Cerebellar cortex (tissue), 1 donor: ENCODE data around the gene INPP5J.

Experiments
- DNase-seq: peaks from one replicate; pipeline ENCODE4 v3.0.0-alpha.2; 2015; ENCODE audit warnings: low spot score

Gene INPP5J

DNA sequence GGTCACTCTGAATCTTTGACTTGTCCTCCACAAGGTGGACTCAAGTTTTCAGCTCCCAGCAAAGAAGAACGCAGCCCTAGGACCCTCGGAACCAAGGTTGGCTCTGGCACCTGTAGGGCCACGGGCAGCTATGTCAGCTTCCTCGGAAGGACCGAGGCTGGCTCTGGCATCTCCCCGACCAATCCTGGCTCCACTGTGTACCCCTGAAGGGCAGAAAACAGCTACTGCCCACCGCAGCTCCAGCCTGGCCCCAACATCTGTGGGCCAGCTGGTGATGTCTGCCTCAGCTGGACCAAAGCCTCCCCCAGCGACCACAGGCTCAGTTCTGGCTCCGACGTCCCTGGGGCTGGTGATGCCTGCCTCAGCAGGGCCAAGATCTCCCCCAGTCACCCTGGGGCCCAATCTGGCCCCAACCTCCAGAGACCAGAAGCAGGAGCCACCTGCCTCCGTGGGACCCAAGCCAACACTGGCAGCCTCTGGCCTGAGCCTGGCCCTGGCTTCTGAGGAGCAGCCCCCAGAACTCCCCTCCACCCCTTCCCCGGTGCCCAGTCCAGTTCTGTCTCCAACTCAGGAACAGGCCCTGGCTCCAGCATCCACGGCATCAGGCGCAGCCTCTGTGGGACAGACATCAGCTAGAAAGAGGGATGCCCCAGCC, 2.2 kb downstream of the INPP5J start:
- peak; percentile 22 for DNase-seq

DNA sequence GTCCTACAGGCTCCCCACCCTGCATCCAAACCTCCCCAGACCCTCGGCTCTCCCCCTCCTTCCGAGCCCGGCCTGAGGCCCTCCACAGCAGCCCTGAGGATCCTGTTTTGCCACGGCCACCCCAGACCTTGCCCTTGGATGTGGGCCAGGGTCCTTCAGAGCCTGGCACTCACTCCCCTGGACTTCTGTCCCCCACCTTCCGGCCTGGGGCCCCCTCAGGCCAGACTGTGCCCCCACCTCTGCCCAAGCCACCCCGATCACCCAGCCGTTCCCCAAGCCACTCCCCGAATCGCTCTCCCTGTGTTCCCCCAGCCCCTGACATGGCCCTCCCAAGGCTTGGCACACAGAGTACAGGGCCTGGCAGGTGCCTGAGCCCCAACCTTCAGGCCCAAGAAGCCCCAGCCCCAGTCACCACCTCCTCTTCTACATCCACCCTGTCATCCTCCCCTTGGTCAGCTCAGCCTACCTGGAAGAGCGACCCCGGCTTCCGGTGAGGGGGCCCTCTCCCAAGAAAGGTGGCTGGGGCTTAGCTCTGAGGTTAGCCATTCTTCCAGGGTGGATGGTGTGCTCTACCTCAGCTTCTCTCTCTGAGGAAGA, 2.9 kb downstream of the INPP5J start:
- no peak for DNase-seq

DNA sequence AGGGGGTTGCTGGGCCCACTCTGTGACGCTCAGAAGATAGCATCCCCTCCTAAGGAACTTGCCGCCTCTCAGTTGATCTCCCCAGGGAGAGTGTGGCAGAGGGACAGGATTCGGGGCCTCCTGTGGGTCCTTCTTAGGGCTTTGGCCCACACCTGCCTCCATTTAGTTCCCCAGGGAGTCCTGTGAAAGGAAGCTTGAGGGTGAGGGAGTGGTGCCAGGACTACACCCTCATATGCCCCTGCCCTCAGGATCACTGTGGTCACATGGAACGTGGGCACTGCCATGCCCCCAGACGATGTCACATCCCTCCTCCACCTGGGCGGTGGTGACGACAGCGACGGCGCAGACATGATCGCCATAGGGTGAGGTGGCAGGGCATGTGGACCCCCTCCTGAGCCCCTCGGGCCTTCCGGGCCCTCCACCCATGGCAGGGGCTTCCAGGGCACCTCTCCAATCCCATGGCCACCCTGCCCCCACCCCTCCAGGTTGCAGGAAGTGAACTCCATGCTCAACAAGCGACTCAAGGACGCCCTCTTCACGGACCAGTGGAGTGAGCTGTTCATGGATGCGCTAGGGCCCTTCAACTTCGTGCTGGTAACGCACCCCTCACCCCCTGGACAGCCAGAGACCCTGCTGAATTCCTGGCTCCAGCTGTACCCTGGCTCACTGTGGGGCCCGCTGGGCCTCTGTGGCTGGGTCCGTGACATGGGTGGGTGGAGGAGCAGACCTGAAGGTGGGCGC, 3.5 kb downstream of the INPP5J start:
- DNase-seq, result no peak

DNA sequence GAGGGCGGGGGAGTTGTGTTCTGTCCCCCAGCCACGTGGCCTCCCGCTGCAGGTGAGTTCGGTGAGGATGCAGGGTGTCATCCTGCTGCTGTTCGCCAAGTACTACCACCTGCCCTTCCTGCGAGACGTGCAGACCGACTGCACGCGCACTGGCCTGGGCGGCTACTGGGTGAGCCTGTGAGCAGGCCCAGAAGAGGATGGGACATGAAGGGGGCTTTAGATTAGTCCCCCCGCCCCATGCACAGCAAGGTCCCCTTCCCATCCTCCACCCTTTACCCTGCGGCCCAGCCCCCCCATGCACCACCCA, 4.1 kb downstream of the INPP5J start:
- DNase-seq, result no peak

DNA sequence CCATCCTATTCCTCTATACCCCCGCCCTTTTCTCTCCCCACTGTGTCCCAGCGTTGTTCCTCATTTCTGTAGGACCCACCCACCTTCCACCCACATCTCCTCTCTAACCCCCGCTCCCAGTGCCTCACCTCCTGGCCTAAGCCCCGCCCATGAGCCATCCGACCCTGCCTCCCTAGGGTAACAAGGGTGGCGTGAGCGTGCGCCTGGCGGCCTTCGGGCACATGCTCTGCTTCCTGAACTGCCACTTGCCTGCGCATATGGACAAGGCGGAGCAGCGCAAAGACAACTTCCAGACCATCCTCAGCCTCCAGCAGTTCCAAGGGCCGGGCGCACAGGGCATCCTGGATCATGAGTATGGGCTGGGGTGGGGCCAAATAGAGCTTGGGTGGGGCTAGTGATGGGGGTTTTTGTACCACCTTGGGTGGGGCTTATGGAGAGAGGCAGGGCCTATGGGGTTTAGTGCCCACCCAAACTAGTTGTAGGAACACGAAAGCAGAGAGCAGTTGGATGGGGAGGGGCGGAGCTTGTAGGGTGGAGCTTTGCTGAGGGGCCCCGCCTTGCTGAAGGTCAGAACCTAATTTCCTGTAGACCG, 4.5 kb downstream of the INPP5J start:
- no peak for DNase-seq

DNA sequence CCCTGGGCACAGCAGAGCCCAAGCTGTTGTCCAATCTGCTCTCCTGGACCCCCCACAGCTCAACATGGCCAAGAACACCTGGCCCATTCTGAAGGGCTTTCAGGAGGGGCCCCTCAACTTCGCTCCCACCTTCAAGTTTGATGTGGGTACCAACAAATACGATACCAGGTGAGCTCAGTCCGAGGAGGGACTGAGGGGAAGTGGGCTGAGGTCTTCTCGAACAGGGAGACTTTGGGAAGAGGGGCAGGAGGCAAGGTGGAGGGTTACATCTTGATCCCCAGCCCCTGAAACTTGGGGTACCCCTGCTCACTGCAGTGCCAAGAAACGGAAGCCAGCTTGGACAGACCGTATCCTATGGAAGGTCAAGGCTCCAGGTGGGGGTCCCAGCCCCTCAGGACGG, 5.4 kb downstream of the INPP5J start:
- peak; percentile 36 for DNase-seq

DNA sequence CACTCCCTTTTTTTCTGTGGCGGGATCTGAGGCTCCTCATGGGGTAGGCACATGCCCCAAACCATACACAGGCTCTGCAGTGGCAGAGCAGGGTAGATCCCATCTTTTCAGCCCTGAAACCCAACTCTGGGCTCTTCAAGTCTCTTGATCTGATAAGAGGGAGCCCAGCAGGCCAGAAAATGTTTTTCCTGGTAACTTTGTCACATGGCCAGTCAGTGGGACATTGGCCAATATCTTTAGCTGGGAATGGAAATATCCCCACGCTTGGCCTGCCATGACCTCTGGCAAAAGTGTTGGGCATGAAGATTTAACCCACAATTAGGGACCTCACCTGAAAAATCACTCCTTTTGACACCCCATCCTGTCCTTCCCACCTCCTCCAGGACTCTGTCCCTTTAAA, 8.1 kb downstream of the INPP5J start:
- DNase-seq, result no peak

DNA sequence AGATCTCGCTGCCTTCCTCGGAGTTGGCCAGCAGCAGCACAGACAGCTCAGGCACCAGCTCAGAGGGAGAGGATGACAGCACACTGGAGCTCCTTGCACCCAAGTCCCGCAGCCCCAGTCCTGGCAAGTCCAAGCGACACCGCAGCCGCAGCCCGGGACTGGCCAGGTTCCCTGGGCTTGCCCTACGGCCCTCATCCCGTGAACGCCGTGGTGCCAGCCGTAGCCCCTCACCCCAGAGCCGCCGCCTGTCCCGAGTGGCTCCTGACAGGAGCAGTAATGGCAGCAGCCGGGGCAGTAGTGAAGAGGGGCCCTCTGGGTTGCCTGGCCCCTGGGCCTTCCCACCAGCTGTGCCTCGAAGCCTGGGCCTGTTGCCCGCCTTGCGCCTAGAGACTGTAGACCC, 11.1 kb downstream of the INPP5J start:
- DNase-seq, result no peak

DNA sequence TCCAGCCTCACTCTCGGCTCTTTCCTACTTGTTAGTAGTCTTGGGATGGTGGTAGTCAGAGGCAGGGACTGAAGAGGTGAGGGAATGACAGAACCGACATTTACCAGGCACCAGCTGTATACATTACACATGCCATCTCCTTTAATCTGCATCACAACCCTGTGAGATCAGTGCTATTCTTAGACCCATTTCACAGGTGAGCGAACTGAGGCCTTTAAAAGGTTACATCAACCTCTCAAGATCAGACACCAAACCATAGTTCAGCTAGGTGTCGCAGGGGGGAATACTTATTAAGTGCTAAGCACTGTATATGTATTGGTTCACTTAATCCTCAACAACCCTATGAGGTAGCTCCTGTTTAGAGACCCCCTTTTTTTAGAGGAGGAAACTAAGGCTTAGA, 11.9 kb downstream of the INPP5J start:
- no peak for DNase-seq

DNA sequence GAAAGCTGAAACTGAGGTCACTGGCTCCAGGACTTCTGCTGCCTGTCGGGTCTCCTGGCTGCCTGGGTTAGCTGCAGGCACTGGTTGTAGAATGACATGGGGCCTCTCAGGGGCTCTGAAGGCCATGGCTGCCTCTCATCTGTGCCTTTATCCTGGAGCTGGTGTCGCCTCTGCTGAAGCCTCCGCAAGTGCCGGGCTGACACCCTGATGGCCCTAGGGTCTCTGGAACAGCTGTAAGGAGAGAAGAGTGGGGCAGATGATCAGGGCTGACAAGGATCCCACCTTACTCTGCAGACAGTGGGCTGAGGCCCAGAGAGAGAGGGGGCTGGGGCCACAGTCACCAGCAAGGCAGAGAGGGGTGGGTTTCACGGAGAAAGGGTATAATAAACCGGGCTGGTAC, 12.9 kb downstream of the INPP5J start:
- DNase-seq, result no peak

DNA sequence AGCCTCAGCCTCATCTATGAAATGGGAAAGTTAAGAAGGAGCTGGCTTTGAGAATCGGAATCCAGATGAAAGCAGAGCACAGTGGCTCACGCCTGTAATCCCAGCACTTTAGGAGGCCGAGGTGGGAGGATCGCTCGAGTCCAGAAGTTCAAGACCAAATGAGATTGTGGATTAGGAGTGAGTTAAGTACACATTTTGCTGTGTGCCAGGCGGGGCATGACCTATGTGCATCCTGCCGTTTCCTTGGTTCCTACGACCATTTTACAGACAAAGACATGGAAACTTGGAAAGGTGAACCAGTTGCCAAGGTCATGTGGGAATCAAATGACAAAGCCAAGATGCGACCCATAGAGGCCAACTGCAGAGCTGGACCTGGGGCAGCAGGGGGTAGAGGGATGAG, 13.4 kb downstream of the INPP5J start:
- no peak for DNase-seq

DNA sequence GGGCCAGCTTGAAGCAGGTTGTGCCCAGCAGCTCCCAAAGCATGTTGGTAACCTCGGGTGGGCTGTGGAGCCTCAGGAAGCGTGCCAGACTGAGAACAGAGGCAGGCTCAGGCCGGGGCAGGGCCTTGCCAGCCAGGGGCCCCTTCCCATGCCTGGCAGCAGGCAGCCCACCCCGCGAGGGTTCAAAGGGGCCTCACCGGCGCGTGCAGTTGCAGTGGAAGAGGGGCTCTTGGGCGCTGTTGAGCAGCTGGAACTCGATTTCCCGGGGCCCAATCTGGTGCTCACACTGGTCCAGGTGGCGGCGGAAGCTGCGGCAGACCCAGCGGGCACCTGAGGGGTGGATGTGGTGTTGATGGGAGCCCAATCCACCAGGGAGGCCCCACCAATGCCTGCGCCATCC, 13.9 kb downstream of the INPP5J start:
- no peak for DNase-seq

DNA sequence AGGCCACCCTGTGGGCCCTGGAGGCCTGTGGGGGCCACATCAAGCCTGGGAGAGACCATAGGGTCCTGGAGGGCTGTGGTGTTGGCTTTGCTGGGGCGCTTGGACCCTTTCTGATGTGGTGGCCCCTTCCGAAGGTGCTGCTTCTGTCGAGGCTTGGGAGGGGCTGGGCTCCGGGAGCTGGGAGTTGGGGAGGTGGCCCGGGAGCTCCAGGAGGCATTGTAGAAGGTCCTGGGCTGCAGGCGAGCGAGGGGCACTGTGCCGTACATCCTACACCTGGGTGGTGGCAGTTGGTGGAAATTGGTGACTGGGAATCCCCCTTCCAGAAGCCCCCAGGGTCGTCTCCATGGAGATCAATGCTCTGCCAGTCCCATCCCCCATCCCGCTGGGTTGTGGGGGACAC, 15.0 kb downstream of the INPP5J start:
- no peak for DNase-seq

DNA sequence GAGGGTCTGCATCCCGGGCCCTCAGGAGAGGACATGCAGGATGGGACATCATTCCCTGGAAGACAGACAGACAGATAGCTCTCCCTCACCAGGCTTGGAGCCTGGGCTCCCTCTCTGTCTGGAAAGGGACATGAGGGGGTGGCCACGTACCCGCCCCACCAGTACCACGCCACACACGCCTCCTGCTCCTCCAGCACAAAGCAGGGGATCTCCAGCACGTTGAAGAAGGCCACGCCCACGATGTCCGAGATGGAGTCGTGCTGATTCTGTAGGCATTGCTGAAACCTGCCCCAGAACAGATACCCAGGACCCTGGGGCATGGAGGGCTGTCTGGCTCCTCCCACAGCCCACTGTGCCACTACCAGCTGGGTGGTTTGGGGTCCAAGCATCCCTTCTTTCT, 15.4 kb downstream of the INPP5J start:
- DNase-seq, result no peak

DNA sequence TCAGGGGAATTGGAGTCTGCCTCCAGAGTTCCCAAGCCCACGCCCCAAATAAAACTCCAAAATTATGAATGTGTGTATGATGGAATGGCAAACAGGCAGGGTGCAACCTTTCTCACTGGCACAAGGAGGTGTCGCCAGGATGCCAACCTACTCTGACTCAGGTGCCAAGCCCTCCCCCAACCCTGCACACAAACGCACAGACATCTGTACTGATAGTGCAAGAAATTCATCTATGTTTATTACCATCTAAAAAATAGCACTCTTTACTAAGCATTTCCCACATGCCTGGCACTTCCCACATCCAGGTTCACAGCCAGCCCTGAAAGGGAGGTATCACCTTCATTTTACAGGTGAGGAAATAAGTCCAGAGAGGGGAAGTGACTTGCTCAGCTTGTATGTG, 16.3 kb downstream of the INPP5J start:
- no peak for DNase-seq

DNA sequence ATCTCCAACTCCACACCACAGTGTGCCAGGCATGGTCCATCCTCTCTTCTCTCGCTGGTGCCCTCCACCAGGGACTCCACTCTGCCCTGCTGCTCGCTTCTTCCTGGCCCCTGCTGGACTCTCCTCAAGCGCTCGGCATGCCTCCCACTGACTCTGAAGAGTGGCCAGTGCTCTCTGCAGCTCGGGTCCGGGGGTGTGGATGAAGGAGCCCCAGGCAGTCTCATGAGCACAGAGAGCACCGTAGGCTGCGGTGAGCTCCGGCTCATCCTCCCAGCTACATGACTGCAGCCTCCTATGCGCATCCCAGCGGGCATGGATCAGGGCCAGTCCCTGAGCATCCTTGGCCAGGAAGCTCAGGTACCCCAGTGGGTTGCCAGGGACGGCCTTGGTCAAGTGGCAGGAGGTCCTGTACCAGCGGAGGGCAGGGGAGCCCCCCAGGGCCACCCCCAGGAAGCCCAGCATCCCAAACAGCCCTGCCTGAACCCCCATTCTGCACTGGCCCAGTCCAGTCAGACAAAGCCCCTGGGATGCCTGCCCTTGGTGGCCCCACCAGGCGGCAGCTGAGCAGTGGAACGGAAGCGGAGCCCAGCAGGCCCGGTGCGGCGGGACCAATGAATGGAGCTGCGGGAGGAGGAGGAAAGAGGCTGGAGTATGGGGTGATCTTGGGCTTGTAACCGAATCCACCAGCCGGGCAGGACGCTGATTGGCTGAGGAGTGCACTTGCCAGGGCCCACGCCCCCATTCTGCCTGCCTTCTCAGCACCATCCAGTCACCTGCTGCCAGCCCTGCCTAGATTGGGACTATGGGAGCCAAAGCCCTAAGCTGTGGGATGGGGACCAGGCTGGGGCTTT, 17.3 kb downstream of the INPP5J start, which contains the start of gene PLA2G3:
TSS of gene PLA2G3 (minus strand) at position 643 of the 851 bp plus-strand sequence. CDS start at position 489, 154 bp downstream.
- peak; percentile 68 for DNase-seq

DNA sequence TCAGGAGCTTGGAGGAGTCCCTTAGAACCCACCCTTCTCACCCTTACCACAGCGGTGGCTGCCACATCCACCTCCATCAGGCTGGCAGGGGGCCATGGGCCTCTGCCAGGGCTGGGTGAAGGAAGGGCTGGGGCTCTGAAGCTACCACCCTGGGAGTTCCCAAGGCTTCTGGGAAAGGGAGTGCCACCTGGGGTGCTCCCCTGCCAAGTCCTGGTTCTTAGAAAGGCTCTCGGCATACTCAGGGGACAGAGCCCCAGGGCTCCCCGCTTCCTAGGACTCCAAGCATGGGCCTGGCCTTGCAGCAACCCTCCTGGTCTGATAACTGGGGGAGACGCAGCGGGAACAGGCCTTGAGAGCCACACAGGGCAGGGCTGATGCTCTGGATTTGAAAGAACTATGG, 18.0 kb downstream of the INPP5J start:
- DNase-seq, result no peak

DNA sequence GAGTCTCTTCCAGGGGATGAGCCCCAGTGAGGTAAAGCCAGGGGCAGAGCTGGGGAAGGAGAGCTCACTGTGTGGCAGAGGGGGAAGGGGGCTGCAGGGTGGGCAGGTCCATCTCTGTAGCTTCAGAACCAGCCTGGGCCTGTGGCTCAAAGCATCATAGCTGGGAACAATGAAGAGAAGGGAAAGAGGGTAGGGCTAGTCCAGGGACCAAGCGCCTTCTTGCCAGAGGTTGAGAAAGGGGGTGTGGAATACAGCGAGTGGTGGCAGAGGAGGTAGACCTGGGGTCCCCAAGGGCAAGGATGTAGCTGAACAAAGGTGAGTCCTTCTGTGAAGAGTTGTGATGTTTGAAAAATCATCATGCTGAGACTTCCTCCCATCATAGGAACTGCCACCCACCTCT, 18.8 kb downstream of the INPP5J start:
- no peak for DNase-seq

DNA sequence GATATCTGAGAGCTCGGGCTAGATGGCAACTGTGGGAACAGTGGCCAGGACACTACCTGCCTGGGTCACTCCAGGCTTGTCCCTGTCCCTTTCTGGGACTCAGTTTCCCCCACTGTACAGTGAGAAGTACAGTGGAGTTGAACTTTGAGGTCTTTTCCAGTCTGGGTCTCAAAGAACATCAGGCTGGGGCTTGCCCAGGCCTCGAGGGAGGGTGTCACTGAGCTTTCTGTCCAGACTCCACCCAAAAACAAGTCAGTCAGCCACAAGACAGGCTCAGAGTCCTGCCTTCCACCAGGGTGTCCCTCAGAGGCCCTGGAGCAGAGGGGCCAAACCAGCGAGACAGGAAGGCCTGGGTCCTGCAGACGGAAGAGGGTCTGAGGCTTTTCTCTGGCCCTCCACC, 19.5 kb downstream of the INPP5J start:
- no peak for DNase-seq

DNA sequence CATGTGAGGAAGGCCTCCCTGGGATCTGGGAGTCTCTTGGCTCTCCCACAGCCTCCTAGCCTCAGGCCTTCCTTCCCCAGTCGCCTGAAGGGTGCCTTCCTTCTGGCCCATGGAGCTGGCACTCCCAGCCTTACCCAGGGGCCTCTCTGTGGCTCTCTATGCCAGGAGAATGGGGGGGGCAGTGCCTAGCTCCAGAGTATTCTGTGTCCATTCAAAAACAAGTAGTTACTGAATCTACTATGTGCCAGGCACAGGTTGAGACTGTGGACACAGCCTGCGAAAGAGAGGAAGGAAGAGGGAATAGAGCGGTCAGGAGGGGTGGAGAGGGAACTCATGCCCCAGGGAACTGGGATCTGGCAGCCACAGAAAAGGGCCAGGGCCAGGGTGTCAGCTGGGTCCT, 20.3 kb downstream of the INPP5J start:
- DNase-seq, result no peak

DNA sequence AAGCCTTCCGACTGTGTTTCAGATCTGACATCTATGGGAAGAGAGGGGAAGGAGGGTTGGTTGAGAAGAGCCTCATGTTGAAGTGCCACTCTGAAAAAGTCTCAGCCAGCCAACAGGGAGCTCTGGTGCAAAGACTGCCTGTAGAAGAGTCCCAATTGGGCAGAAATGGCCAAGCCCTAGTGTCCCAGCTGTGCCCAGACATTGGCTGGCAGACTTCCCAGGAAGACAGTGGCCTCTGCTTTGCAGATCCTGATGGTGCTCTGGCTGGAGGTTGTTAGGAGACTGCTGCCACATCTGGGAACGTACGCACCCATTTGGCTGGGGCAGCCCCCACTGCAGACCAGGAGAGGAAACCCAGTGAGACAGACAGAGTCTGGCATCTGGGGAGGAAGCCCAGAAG, 20.8 kb downstream of the INPP5J start:
- DNase-seq, result no peak

DNA sequence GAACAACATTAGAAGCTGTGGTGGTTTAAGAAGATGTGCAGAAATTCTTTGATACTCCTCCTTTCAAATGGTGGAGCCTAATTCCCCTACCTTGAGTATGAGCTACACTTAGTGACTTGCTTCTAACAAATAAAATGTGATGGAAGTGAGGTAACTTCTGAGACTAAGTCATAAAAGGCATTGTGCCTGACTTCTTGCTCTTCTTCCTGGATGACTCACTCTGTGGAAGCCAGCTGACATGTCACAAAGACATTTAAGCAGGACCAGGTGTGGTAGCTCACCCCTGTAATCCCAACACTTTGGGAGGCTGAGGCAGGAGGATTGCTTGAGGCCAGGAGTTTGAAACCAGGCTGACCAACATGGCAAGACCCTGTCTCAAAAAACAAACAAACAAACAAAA, 21.5 kb downstream of the INPP5J start:
- DNase-seq, result no peak
